HEK293 (cell line): ENCODE results near the gene ZNF17.

Experiments used
- GLI2 ChIP-seq: fragments of 450-650 bp; formaldehyde crosslinking; IDR thresholded peaks from 2 replicates; pipeline ENCODE4; 2017; ENCODE audit warnings: missing biosample characterization, missing genetic modification characterization, low read depth, borderline replicate concordance
- GLIS2 ChIP-seq: fragments of 450-650 bp; formaldehyde crosslinking; IDR thresholded peaks from 2 replicates; pipeline ENCODE4 v1.5.1; 2016; ENCODE audit warnings: missing biosample characterization, missing genetic modification characterization
- HOXA7 ChIP-seq: sonication (generic); formaldehyde crosslinking; IDR thresholded peaks from 2 replicates; pipeline ENCODE4 v1.8.1; 2022; ENCODE audit warnings: missing genetic modification reagents, borderline replicate concordance
- PBX3 ChIP-seq: sonication (generic); formaldehyde crosslinking; IDR thresholded peaks from 2 replicates; pipeline ENCODE4 v1.8.1; 2022; ENCODE audit warnings: mild to moderate bottlenecking, moderate library complexity, missing genetic modification reagents
- PRDM1 ChIP-seq: fragments of 450-650 bp; formaldehyde crosslinking; IDR thresholded peaks from 2 replicates; pipeline ENCODE4; 2016; ENCODE audit warnings: missing biosample characterization, missing genetic modification characterization
- RBAK ChIP-seq: fragments of 450-650 bp; formaldehyde crosslinking; IDR thresholded peaks from 2 replicates; pipeline ENCODE4 v1.5.1; 2016; ENCODE audit warnings: missing biosample characterization, missing genetic modification characterization
- REST ChIP-seq: fragments of 450-650 bp; formaldehyde crosslinking; IDR thresholded peaks from 2 replicates; pipeline ENCODE4 v1.5.1; 2016; ENCODE audit warnings: missing biosample characterization, missing genetic modification characterization
- ZEB2 ChIP-seq: fragments of 450-650 bp; formaldehyde crosslinking; IDR thresholded peaks from 2 replicates; pipeline ENCODE4 v1.5.1; 2016; ENCODE audit warnings: missing biosample characterization, missing genetic modification characterization
- ZFHX2 ChIP-seq: fragments of 450-650 bp; formaldehyde crosslinking; conservative IDR thresholded peaks from 2 replicates; pipeline ENCODE4 v1.5.1; 2016; ENCODE audit warnings: missing biosample characterization, missing genetic modification characterization
- ZFP3 ChIP-seq: fragments of 450-650 bp; formaldehyde crosslinking; IDR thresholded peaks from 2 replicates; pipeline ENCODE4 v1.5.1; 2016; ENCODE audit warnings: low read depth, missing biosample characterization, missing genetic modification characterization
- ZNF398 ChIP-seq: fragments of 450-650 bp; formaldehyde crosslinking; IDR thresholded peaks from 2 replicates; pipeline ENCODE4 v1.5.1; 2017; ENCODE audit warnings: missing biosample characterization, missing genetic modification characterization
- ZNF529 ChIP-seq: fragments of 450-650 bp; formaldehyde crosslinking; IDR thresholded peaks from 2 replicates; pipeline ENCODE4 v1.5.1; 2017; ENCODE audit warnings: missing genetic modification characterization, missing biosample characterization; ENCODE audit not compliant: insufficient replicate concordance
- ZNF555 ChIP-seq: fragments of 450-650 bp; formaldehyde crosslinking; conservative IDR thresholded peaks from 2 replicates; pipeline ENCODE4 v1.5.1; 2017; ENCODE audit warnings: missing biosample characterization, mild to moderate bottlenecking, missing genetic modification characterization, inconsistent platforms
- ZNF621 ChIP-seq: fragments of 450-650 bp; formaldehyde crosslinking; IDR thresholded peaks from 2 replicates; pipeline ENCODE4 v1.5.1; 2017; ENCODE audit warnings: missing biosample characterization, missing genetic modification characterization
- ZNF660 ChIP-seq: fragments of 450-650 bp; IDR thresholded peaks from 2 replicates; pipeline ENCODE4 v1.5.1; 2018; ENCODE audit warnings: missing biosample characterization, mild to moderate bottlenecking, missing genetic modification characterization
- ZNF701 ChIP-seq: fragments of 450-650 bp; formaldehyde crosslinking; IDR thresholded peaks from 2 replicates; pipeline ENCODE4 v1.5.1; 2016; ENCODE audit warnings: missing biosample characterization, missing genetic modification characterization
- ZNF830 ChIP-seq: fragments of 450-650 bp; IDR thresholded peaks from 2 replicates; pipeline ENCODE4 v1.5.0; 2018; ENCODE audit warnings: missing biosample characterization, missing genetic modification characterization, low read depth, mild to moderate bottlenecking, moderate library complexity
- ZSCAN5A ChIP-seq: fragments of 450-650 bp; formaldehyde crosslinking; IDR thresholded peaks from 2 replicates; pipeline ENCODE4 v1.5.1; 2016; ENCODE audit warnings: missing biosample characterization, missing genetic modification characterization
- TF ChIP-seq, protein P1 (sequence below): fragments of 450-650 bp; formaldehyde crosslinking; IDR thresholded peaks from 2 replicates; pipeline ENCODE4 v1.5.1; 2016; ENCODE audit warnings: missing biosample characterization, missing genetic modification characterization
- TF ChIP-seq, protein P2 (sequence below): fragments of 450-650 bp; formaldehyde crosslinking; IDR thresholded peaks from 2 replicates; pipeline ENCODE4 v1.5.1; 2016; ENCODE audit warnings: missing biosample characterization, missing genetic modification characterization
- TF ChIP-seq, protein P3 (sequence below): fragments of 450-650 bp; formaldehyde crosslinking; IDR thresholded peaks from 2 replicates; pipeline ENCODE4 v1.5.1; 2016; ENCODE audit warnings: missing biosample characterization, missing genetic modification characterization, low read depth
- TF ChIP-seq, protein P4 (sequence below): fragments of 450-650 bp; formaldehyde crosslinking; IDR thresholded peaks from 2 replicates; pipeline ENCODE4 v1.5.1; 2016; ENCODE audit warnings: missing biosample characterization, missing genetic modification characterization

The ZNF17 gene

DNA sequence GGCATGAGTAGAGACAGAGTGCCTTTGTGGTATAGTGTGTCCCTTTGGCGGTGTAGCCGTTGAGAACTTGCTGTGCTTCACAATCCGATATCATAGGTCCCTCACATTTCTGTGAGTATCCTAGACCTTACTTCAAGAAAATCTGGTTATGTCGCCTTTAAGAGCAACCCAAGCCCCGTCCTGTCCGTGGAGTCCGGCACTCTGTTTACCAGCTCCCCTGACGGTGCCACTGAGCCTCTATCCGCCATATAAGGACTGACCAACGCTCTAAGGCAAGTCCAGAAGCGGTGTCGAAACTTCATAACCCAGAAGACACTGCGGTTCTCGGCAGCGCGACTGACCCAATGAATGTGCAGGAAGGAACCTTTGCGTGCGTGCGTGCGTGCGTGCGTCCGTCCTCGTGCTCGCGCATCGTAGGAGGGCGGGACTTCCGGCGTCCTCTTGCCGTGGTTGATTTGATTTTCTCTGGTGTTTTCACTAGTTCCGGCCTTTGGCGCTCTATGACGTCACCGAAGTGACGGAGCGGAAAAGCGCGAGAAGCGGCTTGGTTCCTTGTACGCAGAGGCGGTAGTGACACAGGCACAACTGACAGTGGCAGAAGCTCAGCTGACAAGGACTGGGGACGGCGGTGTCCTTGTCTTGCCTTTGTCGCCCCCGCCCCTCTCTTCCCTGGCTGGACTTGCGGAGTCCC, 47.8 kb upstream of the ZNF17 start, which contains the start of the genes TRAPPC2B and ZNF547 (continued):
- TF ChIP-seq, protein P1, sequence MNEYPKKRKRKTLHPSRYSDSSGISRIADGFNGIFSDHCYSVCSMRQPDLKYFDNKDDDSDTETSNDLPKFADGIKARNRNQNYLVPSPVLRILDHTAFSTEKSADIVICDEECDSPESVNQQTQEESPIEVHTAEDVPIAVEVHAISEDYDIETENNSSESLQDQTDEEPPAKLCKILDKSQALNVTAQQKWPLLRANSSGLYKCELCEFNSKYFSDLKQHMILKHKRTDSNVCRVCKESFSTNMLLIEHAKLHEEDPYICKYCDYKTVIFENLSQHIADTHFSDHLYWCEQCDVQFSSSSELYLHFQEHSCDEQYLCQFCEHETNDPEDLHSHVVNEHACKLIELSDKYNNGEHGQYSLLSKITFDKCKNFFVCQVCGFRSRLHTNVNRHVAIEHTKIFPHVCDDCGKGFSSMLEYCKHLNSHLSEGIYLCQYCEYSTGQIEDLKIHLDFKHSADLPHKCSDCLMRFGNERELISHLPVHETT (tag by site-specific recombination): no peak
- no peak for TF ChIP-seq GLI2
- TF ChIP-seq, protein P2, sequence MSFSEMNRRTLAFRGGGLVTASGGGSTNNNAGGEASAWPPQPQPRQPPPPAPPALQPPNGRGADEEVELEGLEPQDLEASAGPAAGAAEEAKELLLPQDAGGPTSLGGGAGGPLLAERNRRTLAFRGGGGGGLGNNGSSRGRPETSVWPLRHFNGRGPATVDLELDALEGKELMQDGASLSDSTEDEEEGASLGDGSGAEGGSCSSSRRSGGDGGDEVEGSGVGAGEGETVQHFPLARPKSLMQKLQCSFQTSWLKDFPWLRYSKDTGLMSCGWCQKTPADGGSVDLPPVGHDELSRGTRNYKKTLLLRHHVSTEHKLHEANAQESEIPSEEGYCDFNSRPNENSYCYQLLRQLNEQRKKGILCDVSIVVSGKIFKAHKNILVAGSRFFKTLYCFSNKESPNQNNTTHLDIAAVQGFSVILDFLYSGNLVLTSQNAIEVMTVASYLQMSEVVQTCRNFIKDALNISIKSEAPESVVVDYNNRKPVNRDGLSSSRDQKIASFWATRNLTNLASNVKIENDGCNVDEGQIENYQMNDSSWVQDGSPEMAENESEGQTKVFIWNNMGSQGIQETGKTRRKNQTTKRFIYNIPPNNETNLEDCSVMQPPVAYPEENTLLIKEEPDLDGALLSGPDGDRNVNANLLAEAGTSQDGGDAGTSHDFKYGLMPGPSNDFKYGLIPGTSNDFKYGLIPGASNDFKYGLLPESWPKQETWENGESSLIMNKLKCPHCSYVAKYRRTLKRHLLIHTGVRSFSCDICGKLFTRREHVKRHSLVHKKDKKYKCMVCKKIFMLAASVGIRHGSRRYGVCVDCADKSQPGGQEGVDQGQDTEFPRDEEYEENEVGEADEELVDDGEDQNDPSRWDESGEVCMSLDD (tag by site-specific recombination): no peak
- TF ChIP-seq ZEB2: no peak
- TF ChIP-seq PRDM1 (tag by site-specific recombination): peak; percentile 82
- no peak for TF ChIP-seq ZNF529 (tag by site-specific recombination)
- no peak for TF ChIP-seq ZNF701 (tag by site-specific recombination)
- TF ChIP-seq, protein P3, sequence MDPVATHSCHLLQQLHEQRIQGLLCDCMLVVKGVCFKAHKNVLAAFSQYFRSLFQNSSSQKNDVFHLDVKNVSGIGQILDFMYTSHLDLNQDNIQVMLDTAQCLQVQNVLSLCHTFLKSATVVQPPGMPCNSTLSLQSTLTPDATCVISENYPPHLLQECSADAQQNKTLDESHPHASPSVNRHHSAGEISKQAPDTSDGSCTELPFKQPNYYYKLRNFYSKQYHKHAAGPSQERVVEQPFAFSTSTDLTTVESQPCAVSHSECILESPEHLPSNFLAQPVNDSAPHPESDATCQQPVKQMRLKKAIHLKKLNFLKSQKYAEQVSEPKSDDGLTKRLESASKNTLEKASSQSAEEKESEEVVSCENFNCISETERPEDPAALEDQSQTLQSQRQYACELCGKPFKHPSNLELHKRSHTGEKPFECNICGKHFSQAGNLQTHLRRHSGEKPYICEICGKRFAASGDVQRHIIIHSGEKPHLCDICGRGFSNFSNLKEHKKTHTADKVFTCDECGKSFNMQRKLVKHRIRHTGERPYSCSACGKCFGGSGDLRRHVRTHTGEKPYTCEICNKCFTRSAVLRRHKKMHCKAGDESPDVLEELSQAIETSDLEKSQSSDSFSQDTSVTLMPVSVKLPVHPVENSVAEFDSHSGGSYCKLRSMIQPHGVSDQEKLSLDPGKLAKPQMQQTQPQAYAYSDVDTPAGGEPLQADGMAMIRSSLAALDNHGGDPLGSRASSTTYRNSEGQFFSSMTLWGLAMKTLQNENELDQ: no peak
- TF ChIP-seq ZNF398 (tag by site-specific recombination): no peak
- TF ChIP-seq ZNF555: no peak
- no peak for TF ChIP-seq ZNF830 (tag by site-specific recombination)
- TF ChIP-seq ZFP3 (tag by site-specific recombination): no peak
- TF ChIP-seq ZFHX2 (tag by site-specific recombination): peak; percentile 38; the same call in 1 of the 2 replicates
- no peak for TF ChIP-seq HOXA7 (CRISPR knock-in tag)
- TF ChIP-seq PBX3: no peak; the same call in 1 of the 2 replicates
- TF ChIP-seq RBAK (tag by site-specific recombination): no peak
- TF ChIP-seq ZNF660 (tag by site-specific recombination): no peak
- no peak for TF ChIP-seq GLIS2 (tag by site-specific recombination)
- TF ChIP-seq, protein P4, sequence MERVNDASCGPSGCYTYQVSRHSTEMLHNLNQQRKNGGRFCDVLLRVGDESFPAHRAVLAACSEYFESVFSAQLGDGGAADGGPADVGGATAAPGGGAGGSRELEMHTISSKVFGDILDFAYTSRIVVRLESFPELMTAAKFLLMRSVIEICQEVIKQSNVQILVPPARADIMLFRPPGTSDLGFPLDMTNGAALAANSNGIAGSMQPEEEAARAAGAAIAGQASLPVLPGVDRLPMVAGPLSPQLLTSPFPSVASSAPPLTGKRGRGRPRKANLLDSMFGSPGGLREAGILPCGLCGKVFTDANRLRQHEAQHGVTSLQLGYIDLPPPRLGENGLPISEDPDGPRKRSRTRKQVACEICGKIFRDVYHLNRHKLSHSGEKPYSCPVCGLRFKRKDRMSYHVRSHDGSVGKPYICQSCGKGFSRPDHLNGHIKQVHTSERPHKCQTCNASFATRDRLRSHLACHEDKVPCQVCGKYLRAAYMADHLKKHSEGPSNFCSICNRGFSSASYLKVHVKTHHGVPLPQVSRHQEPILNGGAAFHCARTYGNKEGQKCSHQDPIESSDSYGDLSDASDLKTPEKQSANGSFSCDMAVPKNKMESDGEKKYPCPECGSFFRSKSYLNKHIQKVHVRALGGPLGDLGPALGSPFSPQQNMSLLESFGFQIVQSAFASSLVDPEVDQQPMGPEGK: no peak
- no peak; the same call in 1 of the 2 replicates for TF ChIP-seq REST (tag by site-specific recombination)
- peak; percentile 97 for TF ChIP-seq ZNF621 (tag by site-specific recombination)
- 0 out of 2 replicates have a peak, but pooled peaks have one; percentile 42 for TF ChIP-seq ZSCAN5A (tag by site-specific recombination)
